Measurements from ENCODE around the gene COL20A1. TPM values are rescaled to one million over a fixed set of nuclear protein-coding genes. Genes with fewer than 3 reads are reported as not detected.
"Not testable (repeated sequence)": the region's sequence is repeated elsewhere in the genome, so short reads cannot be mapped to it uniquely, and the experiment has no call there.

COL20A1 gene
- total RNA-seq, 1 donor from 2014 or later = not detected

DNA sequence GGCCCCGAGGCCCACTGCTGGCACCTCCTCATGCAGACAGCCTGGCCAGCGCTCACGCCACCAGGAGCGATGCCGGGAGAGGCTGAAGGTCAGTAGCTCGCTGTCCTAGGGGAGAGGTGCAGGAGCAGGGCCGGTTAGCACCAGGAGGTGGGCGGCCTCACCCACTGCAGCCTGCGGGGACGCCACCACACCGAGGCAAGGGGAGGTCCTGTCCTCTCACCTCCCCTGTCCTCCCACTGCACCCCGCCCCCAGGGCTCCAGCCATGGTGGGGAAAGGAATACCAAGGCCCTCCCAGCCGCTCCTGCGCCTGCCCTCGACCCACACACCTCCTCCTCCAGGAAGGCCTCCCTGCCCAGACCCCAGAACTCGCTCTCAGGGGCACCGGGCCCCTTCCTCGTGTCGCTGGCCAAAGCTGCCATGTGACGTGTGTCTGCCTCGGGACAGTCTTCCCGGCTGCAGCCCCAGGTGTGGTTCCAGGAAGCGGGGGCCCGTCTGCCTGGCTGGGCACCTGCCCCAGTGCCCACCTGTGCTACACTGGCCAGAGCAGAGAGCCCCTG is 45.2 kb upstream of the COL20A1 start:
- no peak for TF ChIP-seq CTCF (IDR thresholded peaks at IDR 0.05)
- no peak for TF ChIP-seq POLR2AphosphoS5 (IDR thresholded peaks at IDR 0.05; ENCODE audit: insufficient read depth in 1 of 2, low read depth in 1 of 2)
- no peak for TF ChIP-seq POLR2A (IDR thresholded peaks at IDR 0.05)

GRCh38 chr20:63248835-63249591 is 44.0 kb upstream of the COL20A1 start:
- no peak for DNase-seq (ENCODE audit: extremely low spot score in 2 of 2)
- H3K27ac ChIP-seq = no peak overlapping the region
- no peaks in the 10 kb centered on the region for H3K9me3 ChIP-seq
- no peaks in the 10 kb centered on the region for H3K36me3 ChIP-seq
- intact Hi-C loops (cut with DNase I) = no loop called here
- TF ChIP-seq POLR2A (IDR thresholded peaks at IDR 0.05) = no peak
- no peak for TF ChIP-seq CTCF (IDR thresholded peaks at IDR 0.05)
- TF ChIP-seq POLR2AphosphoS5 (IDR thresholded peaks at IDR 0.05; ENCODE audit: insufficient read depth in 1 of 2, low read depth in 1 of 2) = no peak
- H3K4me3 ChIP-seq = no peak overlapping the region
- H3K4me1 ChIP-seq = peaks cover 12% of the 10 kb centered on the region
- H3K27me3 ChIP-seq = peaks cover 2% of the 10 kb centered on the region

More for the DNA sequence above, 45.2 kb upstream of the COL20A1 start:
- no peaks in the 10 kb centered on the region for H3K4me1 ChIP-seq
- H3K9me3 ChIP-seq = no peaks in the 10 kb centered on the region
- no peak overlapping the region for H3K4me3 ChIP-seq
- intact Hi-C loops (cut with DNase I) = no loop called here
- DNase-seq (ENCODE audit: extremely low spot score in 2 of 2) = no peak
- H3K36me3 ChIP-seq = no peaks in the 10 kb centered on the region
- no peaks in the 10 kb centered on the region for H3K27me3 ChIP-seq
- no peak overlapping the region for H3K27ac ChIP-seq

DNA sequence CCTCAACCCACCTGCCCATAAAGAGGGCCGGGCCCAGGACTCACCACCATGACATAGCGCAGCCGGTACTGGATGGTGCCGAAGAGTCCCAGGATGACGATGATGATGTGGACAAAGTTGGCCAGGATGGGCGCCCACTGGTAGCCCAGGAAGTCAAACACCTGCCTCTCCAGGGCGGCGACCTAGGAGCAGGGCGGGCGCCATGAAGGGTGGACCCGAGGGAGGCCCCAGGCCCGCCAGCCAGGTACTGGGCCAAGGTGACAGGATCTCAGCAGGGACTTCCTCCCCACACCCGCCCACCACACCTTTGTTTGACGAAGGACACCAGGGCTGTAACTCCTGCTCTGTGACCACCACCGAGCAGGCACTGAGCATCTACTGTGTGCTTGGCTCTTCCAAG is 43.1 kb upstream of the COL20A1 start:
- peaks cover 21% of the 10 kb centered on the region for H3K4me1 ChIP-seq

GRCh38 chr20:63251350-63251749 is 41.6 kb upstream of the COL20A1 start:
- H3K4me3 ChIP-seq; H3K27ac ChIP-seq; H3K9me3 ChIP-seq; intact Hi-C loops (cut with DNase I); H3K36me3 ChIP-seq; DNase-seq (ENCODE audit: extremely low spot score in 2 of 2): not testable (repeated sequence)
- H3K27me3 ChIP-seq = peaks cover 11% of the 10 kb centered on the region
- peaks cover 21% of the 10 kb centered on the region for H3K4me1 ChIP-seq

More for the DNA sequence above, 43.1 kb upstream of the COL20A1 start:
- intact Hi-C loops (cut with DNase I) = no loop called here
- Histone ChIP-seq H3K9me3 (no peaks in the 10 kb centered on the region), H3K4me3 (no peak overlapping the region), H3K27ac (no peak overlapping the region), H3K27me3 (peaks cover 11% of the 10 kb centered on the region), H3K36me3 (no peaks in the 10 kb centered on the region)
- DNase-seq (ENCODE audit: extremely low spot score in 2 of 2) = no peak
- TF ChIP-seq POLR2AphosphoS5 (IDR thresholded peaks at IDR 0.05; ENCODE audit: insufficient read depth in 1 of 2, low read depth in 1 of 2) (no peak), POLR2A (IDR thresholded peaks at IDR 0.05) (no peak), CTCF (IDR thresholded peaks at IDR 0.05) (no peak)

DNA sequence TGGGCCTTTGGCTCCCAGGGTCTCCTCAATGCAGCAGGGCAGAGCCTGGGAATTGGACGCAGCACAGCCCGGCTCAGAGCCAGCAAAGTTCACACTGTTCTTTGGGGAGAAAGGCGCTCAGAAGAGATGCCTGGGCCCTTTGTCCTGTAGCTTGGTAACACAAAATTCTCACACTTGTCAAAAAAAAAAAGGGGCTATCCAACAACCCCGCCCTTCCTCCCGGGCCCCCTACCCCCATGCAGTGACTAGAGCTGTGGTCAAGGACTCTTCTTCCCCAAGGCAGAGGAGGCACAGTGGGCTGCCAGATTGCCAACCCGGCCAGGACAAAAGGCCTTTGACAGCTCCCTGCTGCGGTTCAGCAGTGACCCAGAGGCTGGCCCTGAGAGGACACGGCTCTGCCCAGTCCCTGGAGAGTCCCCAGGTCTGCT is 40.7 kb upstream of the COL20A1 start:
- Histone ChIP-seq H3K27ac (no peak overlapping the region), H3K36me3 (no peaks in the 10 kb centered on the region), H3K4me1 (peaks cover 21% of the 10 kb centered on the region), H3K9me3 (no peaks in the 10 kb centered on the region), H3K4me3 (no peak overlapping the region), H3K27me3 (peaks cover 11% of the 10 kb centered on the region)
- no peak for TF ChIP-seq CTCF (IDR thresholded peaks at IDR 0.05)
- intact Hi-C loops (cut with DNase I) = no loop called here
- DNase-seq (ENCODE audit: extremely low spot score in 2 of 2) = no peak

All from vagina (tissue), 2 donors.